ENCODE measurements around the gene EPAS1. TPM values are rescaled to one million over a fixed set of nuclear protein-coding genes. Genes with fewer than 3 reads are reported as not detected.

Gene EPAS1
- total and polyA plus RNA-seq, 2 of the 13 experiments (the other 11 are each of a cell fraction or from before 2014, with no cell fraction given), result 47.1 to 182 TPM

GRCh38 chr2:46384457-46384815, 87.2 kb downstream of the EPAS1 start:
- H4K20me1 ChIP-seq (ENCODE audit: insufficient read depth, low read length), result no peaks in the 10 kb centered on the region
- peaks cover 50 to 67% of the 10 kb centered on the region in 2 experiments for H3K36me3 ChIP-seq (replicated peaks in 1 of 2; ENCODE audit: control insufficient read depth in 1 of 2, insufficient read depth in 2 of 2, low read length in 2 of 2)
- H3K27ac ChIP-seq (ENCODE audit: extremely low read length, insufficient read depth, low read length), result no peak overlapping the region
- in situ Hi-C loops (cut with HindIII; ENCODE audit: extremely low pct_ligation_motif_present, low pct_unique_long_range_greater_than_20kb) (no loop called here), intact Hi-C loops (cut with micrococcal nuclease; ENCODE audit: unreplicated experiment) (no loop called here)
- H3K9me3 ChIP-seq (ENCODE audit: low read length), result no peaks in the 10 kb centered on the region
- no peaks in the 10 kb centered on the region for H3K27me3 ChIP-seq (ENCODE audit: control insufficient read depth in 1 of 2, insufficient read depth in 2 of 2, low read length in 2 of 2)
- 97% methylated on average over 12 of the region's 12 CpGs for WGBS (ENCODE audit: low lambda C conversion rate)
- no peak overlapping the region for H2AFZ ChIP-seq (ENCODE audit: low read length)
- POLR2A ChIA-PET, result no interaction called here
- no peak overlapping the region for H3K4me2 ChIP-seq (ENCODE audit: low read depth, low read length)
- no TSS peak for BruUV-seq (replicated peaks)
- ATAC-seq (no peak), DNase-seq (ENCODE audit: low spot score) (no peak), FAIRE-seq (no peak)
- H3K4me1 ChIP-seq (ENCODE audit: insufficient read depth, low read length), result peaks cover 26% of the 10 kb centered on the region
- CTCF ChIA-PET (ENCODE audit: low intra/inter-chr PET ratio, low total read pairs), result no interaction called here
- TF ChIP-seq SRSF9 (IDR thresholded peaks at IDR 0.05; ENCODE audit: borderline replicate concordance, insufficient read depth, low read depth, low read length, poor library complexity, severe bottlenecking), result no peak
- TF ChIP-seq ZNF607 (CRISPR knock-in tag; IDR thresholded peaks at IDR 0.05; ENCODE audit: borderline replicate concordance), result no peak
- no peak for TF ChIP-seq ZNF496 (CRISPR knock-in tag; IDR thresholded peaks at IDR 0.05; ENCODE audit: insufficient replicate concordance)
- TF ChIP-seq, protein P1, sequence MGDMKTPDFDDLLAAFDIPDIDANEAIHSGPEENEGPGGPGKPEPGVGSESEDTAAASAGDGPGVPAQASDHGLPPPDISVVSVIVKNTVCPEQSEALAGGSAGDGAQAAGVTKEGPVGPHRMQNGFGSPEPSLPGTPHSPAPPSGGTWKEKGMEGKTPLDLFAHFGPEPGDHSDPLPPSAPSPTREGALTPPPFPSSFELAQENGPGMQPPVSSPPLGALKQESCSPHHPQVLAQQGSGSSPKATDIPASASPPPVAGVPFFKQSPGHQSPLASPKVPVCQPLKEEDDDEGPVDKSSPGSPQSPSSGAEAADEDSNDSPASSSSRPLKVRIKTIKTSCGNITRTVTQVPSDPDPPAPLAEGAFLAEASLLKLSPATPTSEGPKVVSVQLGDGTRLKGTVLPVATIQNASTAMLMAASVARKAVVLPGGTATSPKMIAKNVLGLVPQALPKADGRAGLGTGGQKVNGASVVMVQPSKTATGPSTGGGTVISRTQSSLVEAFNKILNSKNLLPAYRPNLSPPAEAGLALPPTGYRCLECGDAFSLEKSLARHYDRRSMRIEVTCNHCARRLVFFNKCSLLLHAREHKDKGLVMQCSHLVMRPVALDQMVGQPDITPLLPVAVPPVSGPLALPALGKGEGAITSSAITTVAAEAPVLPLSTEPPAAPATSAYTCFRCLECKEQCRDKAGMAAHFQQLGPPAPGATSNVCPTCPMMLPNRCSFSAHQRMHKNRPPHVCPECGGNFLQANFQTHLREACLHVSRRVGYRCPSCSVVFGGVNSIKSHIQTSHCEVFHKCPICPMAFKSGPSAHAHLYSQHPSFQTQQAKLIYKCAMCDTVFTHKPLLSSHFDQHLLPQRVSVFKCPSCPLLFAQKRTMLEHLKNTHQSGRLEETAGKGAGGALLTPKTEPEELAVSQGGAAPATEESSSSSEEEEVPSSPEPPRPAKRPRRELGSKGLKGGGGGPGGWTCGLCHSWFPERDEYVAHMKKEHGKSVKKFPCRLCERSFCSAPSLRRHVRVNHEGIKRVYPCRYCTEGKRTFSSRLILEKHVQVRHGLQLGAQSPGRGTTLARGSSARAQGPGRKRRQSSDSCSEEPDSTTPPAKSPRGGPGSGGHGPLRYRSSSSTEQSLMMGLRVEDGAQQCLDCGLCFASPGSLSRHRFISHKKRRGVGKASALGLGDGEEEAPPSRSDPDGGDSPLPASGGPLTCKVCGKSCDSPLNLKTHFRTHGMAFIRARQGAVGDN (CRISPR knock-in tag; IDR thresholded peaks at IDR 0.05), result peak; percentile 20; the same call in 1 of the 2 replicates
- no peak for TF ChIP-seq ZIK1 (CRISPR knock-in tag; IDR thresholded peaks at IDR 0.05; ENCODE audit: borderline replicate concordance, low read depth)
- TF ChIP-seq RAD51 (IDR thresholded peaks at IDR 0.05; ENCODE audit: borderline replicate concordance), result no peak
- TF ChIP-seq ZNF746 (CRISPR knock-in tag; IDR thresholded peaks at IDR 0.05), result no peak
- TF ChIP-seq, protein P2, sequence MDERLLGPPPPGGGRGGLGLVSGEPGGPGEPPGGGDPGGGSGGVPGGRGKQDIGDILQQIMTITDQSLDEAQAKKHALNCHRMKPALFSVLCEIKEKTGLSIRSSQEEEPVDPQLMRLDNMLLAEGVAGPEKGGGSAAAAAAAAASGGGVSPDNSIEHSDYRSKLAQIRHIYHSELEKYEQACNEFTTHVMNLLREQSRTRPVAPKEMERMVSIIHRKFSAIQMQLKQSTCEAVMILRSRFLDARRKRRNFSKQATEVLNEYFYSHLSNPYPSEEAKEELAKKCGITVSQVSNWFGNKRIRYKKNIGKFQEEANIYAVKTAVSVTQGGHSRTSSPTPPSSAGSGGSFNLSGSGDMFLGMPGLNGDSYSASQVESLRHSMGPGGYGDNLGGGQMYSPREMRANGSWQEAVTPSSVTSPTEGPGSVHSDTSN (CRISPR knock-in tag; IDR thresholded peaks at IDR 0.05), result no peak
- peak in 1 of 2 experiments; percentile 8; a peak in 1 of 4 replicates for TF ChIP-seq POLR2A (IDR thresholded peaks at IDR 0.05; ENCODE audit: insufficient read depth in 1 of 2, low read depth in 2 of 2, low read length in 2 of 2)
- TF ChIP-seq ZNF879 (CRISPR knock-in tag; IDR thresholded peaks at IDR 0.05), result no peak
- TF ChIP-seq AGO1 (IDR thresholded peaks at IDR 0.05; ENCODE audit: low read depth, low read length, poor library complexity, severe bottlenecking), result peak; percentile 53
- H3K9ac ChIP-seq (ENCODE audit: insufficient read depth, low read depth, low read length), result no peak overlapping the region
- no peaks in the 10 kb centered on the region for H3K79me2 ChIP-seq (ENCODE audit: insufficient read depth, low read length)
- H3K4me3 ChIP-seq (replicated peaks in 1 of 3; ENCODE audit: insufficient read depth in 1 of 3, low read depth in 2 of 3, low read length in 3 of 3), result no peak overlapping the region
